ENCODE measurements around the gene FCER2.

The FCER2 gene

GRCh38 chr19:7682175-7682855, 19.6 kb downstream of the FCER2 start:
- DNase-seq, result no peak
- in situ Hi-C loops (cut with HindIII; ENCODE audit: low pct_ligation_motif_present, low pct_unique_long_range_greater_than_20kb, low sequenced_read_pairs), result no loop called here

GRCh38 chr19:7681340-7682174, 20.4 kb downstream of the FCER2 start:
- in situ Hi-C loops (cut with HindIII; ENCODE audit: low pct_ligation_motif_present, low pct_unique_long_range_greater_than_20kb, low sequenced_read_pairs), result no loop called here
- peak; percentile 52 for DNase-seq

GRCh38 chr19:7680606-7681339, 21.2 kb downstream of the FCER2 start, which contains the start of gene TRAPPC5:
Gene TRAPPC5, plus strand, starts transcription at chr19:7680833. Its CDS starts 1,421 bp downstream, at chr19:7682254.
- in situ Hi-C loops (cut with HindIII; ENCODE audit: low pct_ligation_motif_present, low pct_unique_long_range_greater_than_20kb, low sequenced_read_pairs), result no loop called here
- peak; percentile 74 for DNase-seq

- in situ Hi-C loops (cut with HindIII; ENCODE audit: low pct_ligation_motif_present, low pct_unique_long_range_greater_than_20kb, low sequenced_read_pairs), result no loop called here
- DNase-seq, result no peak
Observed at GRCh38 chr19:7679771-7680605, 21.9 kb downstream of the FCER2 start.

- no peak for DNase-seq
- in situ Hi-C loops (cut with HindIII; ENCODE audit: low pct_ligation_motif_present, low pct_unique_long_range_greater_than_20kb, low sequenced_read_pairs), result no loop called here
Observed at GRCh38 chr19:7678971-7679751, 22.8 kb downstream of the FCER2 start.

GRCh38 chr19:7677669-7678311, 24.1 kb downstream of the FCER2 start:
- in situ Hi-C loops (cut with HindIII; ENCODE audit: low pct_ligation_motif_present, low pct_unique_long_range_greater_than_20kb, low sequenced_read_pairs), result no loop called here
- DNase-seq, result no peak

- in situ Hi-C loops (cut with HindIII; ENCODE audit: low pct_ligation_motif_present, low pct_unique_long_range_greater_than_20kb, low sequenced_read_pairs), result no loop called here
Observed at GRCh38 chr19:7676854-7677253, 25.1 kb downstream of the FCER2 start, which contains the start of gene MCEMP1. Gene MCEMP1, plus strand, starts transcription at chr19:7677090. Its CDS starts 31 bp downstream, at chr19:7677121.

GRCh38 chr19:7676376-7676775, 25.6 kb downstream of the FCER2 start:
- DNase-seq, result no peak
- in situ Hi-C loops (cut with HindIII; ENCODE audit: low pct_ligation_motif_present, low pct_unique_long_range_greater_than_20kb, low sequenced_read_pairs), result no loop called here

More at GRCh38 chr19:7676854-7677253, 25.1 kb downstream of the FCER2 start, which contains the start of gene MCEMP1:
- DNase-seq, result no peak

GRCh38 chr19:7674010-7675005, 27.6 kb downstream of the FCER2 start:
- in situ Hi-C loops (cut with HindIII; ENCODE audit: low pct_ligation_motif_present, low pct_unique_long_range_greater_than_20kb, low sequenced_read_pairs), result no loop called here
- peak; percentile 20 for DNase-seq

GRCh38 chr19:7672522-7672921, 29.4 kb downstream of the FCER2 start:
- in situ Hi-C loops (cut with HindIII; ENCODE audit: low pct_ligation_motif_present, low pct_unique_long_range_greater_than_20kb, low sequenced_read_pairs), result no loop called here
- DNase-seq, result no peak

GRCh38 chr19:7670790-7671189, 31.1 kb downstream of the FCER2 start:
- in situ Hi-C loops (cut with HindIII; ENCODE audit: low pct_ligation_motif_present, low pct_unique_long_range_greater_than_20kb, low sequenced_read_pairs), result no loop called here
- DNase-seq, result no peak

GRCh38 chr19:7670150-7670783, 31.7 kb downstream of the FCER2 start:
- in situ Hi-C loops (cut with HindIII; ENCODE audit: low pct_ligation_motif_present, low pct_unique_long_range_greater_than_20kb, low sequenced_read_pairs), result no loop called here
- DNase-seq, result no peak

GRCh38 chr19:7669641-7670040, 32.3 kb downstream of the FCER2 start:
- DNase-seq, result no peak
- in situ Hi-C loops (cut with HindIII; ENCODE audit: low pct_ligation_motif_present, low pct_unique_long_range_greater_than_20kb, low sequenced_read_pairs), result no loop called here

GRCh38 chr19:7668842-7669241, 33.1 kb downstream of the FCER2 start, which contains the start of gene RETN:
Gene RETN, plus strand, starts transcription at chr19:7669049. Its CDS starts 278 bp downstream, at chr19:7669327.
- in situ Hi-C loops (cut with HindIII; ENCODE audit: low pct_ligation_motif_present, low pct_unique_long_range_greater_than_20kb, low sequenced_read_pairs), result no loop called here
- DNase-seq, result no peak

GRCh38 chr19:7665076-7665475, 36.9 kb downstream of the FCER2 start:
- in situ Hi-C loops (cut with HindIII; ENCODE audit: low pct_ligation_motif_present, low pct_unique_long_range_greater_than_20kb, low sequenced_read_pairs), result no loop called here
- DNase-seq, result no peak

Measured in ACHN (cell line).